Measurements from ENCODE around the gene TRAPPC3.
"Not testable (repeated sequence)": the region's sequence is repeated elsewhere in the genome, so short reads cannot be mapped to it uniquely, and the experiment has no call there.

TRAPPC3 gene

GRCh38 chr1:36149237-36149972 is at the start of gene TRAPPC3:
Gene TRAPPC3 (minus strand): TSS chr1:36149486. CDS start chr1:36149378, 108 bp downstream.
- peak within 1 kb of the TSS; percentile 89 for H3K4me3 ChIP-seq (ENCODE audit: low read length)
- peak; percentile 100 for DNase-seq (ENCODE audit: low read depth)
- TF ChIP-seq CTCF (conservative IDR thresholded peaks at IDR 0.05; ENCODE audit: low read length), result peak; percentile 84

- TF ChIP-seq CTCF (conservative IDR thresholded peaks at IDR 0.05; ENCODE audit: low read length), result no peak
- no peak overlapping the region for H3K4me3 ChIP-seq (ENCODE audit: low read length)
Measured at GRCh38 chr1:36198641-36199040, 49.4 kb upstream of the TRAPPC3 start.

GRCh38 chr1:36196805-36197204 is 47.5 kb upstream of the TRAPPC3 start:
- not testable (repeated sequence) for DNase-seq (ENCODE audit: low read depth); H3K4me3 ChIP-seq (ENCODE audit: low read length)

More at GRCh38 chr1:36198641-36199040, 49.4 kb upstream of the TRAPPC3 start:
- no peak for DNase-seq (ENCODE audit: low read depth)

GRCh38 chr1:36187800-36188593 is 38.7 kb upstream of the TRAPPC3 start:
- peak; percentile 93 for TF ChIP-seq CTCF (conservative IDR thresholded peaks at IDR 0.05; ENCODE audit: low read length)
- no peak overlapping the region for H3K4me3 ChIP-seq (ENCODE audit: low read length)
- DNase-seq (ENCODE audit: low read depth), result peak; percentile 91

- peak; percentile 64 for DNase-seq (ENCODE audit: low read depth)
- TF ChIP-seq CTCF (conservative IDR thresholded peaks at IDR 0.05; ENCODE audit: low read length), result no peak
- H3K4me3 ChIP-seq (ENCODE audit: low read length), result no peak overlapping the region
Measured at GRCh38 chr1:36183309-36183856, 34.1 kb upstream of the TRAPPC3 start.

GRCh38 chr1:36182734-36183133 is 33.4 kb upstream of the TRAPPC3 start:
- DNase-seq (ENCODE audit: low read depth), result no peak
- no peak overlapping the region for H3K4me3 ChIP-seq (ENCODE audit: low read length)
- no peak for TF ChIP-seq CTCF (conservative IDR thresholded peaks at IDR 0.05; ENCODE audit: low read length)

- DNase-seq (ENCODE audit: low read depth), result no peak
- TF ChIP-seq CTCF (conservative IDR thresholded peaks at IDR 0.05; ENCODE audit: low read length), result no peak
- no peak overlapping the region for H3K4me3 ChIP-seq (ENCODE audit: low read length)
Measured at GRCh38 chr1:36179220-36179600, 29.9 kb upstream of the TRAPPC3 start.
